HG02943 (cell line): ENCODE measurements around the gene BRCC3.
"Not testable (repeated sequence)": the region's sequence is repeated elsewhere in the genome, so short reads cannot be mapped to it uniquely, and the experiment has no call there.

Experiments
- ATAC-seq: cut with Tn5 transposase; IDR thresholded peaks from one replicate; pipeline ENCODE4 v1.9.1; 2021; ENCODE audit warnings: mild to moderate bottlenecking, low read depth, moderate library complexity; ENCODE audit not compliant: unreplicated experiment

BRCC3 gene

DNA sequence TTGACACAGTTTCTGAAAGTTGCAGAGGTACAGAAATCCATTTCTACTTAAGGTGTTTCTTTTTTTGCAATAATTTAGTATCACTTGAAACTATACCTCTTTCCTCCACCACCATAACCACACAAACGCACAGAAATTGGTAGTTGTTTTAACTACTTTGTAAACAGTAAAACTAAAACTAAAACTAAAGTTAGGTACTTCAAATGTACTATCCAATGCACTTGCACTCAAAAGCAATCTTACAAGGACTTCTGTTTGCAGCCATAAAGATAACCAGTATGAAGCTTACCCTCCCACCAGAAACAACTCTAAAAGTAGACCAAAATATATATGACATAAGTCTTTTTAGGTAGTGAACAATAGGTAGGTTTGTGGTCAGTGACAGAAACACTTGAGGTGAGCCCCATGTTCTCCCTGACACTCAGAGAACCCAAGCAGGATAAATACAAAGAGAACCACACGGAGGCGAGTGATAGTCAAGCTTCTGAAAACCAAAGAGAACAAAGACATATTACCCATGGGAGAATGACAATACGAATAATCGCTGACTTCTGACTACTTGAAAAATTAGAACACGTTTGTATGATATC is 72.7 kb downstream of the BRCC3 start:
- ATAC-seq = no peak

DNA sequence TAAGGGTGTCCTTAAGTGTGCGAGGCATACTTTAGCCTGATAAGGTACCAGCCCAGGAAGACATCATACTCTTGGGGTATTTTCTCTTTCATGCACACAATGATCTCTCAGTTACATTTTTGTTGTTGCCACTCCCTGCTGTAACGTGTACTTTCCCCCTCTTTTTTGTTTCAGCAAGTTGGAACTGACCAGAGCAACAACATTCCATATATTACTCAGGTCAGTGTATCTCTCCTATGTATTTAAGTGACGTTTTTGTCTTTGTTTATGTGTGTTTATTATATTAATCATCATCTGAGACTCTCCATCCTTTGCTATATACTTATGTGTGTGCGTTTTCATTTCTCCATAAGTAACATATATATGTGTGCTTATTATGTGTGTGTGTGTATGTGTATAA is 73.6 kb downstream of the BRCC3 start:
- ATAC-seq = no peak

DNA sequence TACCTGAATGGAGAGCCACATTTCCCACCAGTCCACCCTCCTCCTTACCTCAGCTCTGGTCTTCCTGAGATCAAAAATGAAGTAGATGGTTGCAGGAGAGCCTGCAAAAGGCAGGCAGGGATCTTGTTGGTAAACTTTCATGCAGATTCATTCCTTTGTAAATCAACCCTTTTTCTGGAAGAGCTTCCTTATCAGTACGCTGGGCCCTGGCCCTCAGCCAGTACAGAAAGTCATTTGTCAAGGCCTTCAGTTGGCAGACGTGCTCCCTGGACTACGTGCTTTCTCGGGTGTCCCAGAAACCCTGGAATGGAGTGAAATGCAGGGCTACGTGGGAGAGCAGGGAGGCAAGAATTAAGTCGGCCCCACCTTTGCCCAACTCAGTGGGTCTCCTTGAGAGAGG is 76.3 kb downstream of the BRCC3 start:
- not testable (repeated sequence) for ATAC-seq

DNA sequence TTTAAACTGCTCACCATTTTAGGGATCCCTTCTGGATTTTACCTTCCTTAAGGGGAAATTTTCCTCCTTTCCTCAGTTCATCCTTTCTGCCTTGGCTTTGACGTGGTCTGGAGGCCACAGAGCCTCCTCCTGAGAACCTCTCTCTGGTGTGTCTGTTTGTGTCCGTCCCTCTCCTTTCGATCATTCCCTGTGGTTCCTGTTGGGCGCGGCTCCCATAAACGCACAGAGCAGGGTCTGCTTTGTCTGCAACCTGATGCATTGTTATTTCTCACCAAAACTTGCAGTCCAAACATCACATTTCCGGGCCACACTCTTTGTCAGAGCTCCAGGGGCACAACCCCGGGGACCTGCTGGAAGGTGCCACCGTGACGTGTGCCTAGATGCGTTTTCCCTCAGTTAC is 76.9 kb downstream of the BRCC3 start:
- ATAC-seq = not testable (repeated sequence)

DNA sequence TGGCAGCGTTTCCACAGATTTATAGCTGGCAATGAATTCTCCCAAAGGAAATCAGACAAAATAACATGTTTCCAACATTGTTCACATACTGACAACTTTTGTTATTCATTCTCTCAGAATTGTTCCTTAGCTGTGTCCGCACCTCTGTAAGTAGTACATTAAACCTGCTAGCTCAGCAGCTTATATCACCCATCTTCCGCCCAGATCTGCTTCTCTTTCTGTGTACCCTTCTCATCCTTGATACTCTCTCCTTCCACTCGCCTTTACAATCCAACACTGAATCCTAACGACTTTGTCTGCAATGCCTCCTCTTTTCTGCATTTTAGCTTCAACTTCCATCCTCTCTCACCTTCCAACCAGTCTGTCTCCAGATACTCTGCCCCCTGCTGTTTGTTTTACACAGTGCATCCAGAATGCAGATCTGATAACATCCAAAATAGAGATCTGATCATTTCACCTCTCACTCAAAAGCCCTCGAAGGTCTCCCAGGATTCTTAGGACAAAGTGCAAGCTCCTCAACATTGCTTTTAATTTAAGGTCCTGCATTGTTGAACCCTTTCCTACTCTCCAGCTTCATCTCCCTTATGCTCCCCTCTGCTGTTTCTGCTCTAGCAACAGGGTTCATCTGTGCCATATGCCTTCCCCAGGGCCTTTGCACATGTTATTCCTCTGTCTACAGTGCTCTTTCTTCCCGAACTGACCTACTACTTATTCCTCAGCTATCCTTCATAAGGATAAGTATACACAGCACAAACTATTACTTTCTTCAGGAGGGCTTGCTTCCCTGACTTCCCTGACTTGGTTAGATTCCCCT is 77.6 kb downstream of the BRCC3 start:
- no peak for ATAC-seq

DNA sequence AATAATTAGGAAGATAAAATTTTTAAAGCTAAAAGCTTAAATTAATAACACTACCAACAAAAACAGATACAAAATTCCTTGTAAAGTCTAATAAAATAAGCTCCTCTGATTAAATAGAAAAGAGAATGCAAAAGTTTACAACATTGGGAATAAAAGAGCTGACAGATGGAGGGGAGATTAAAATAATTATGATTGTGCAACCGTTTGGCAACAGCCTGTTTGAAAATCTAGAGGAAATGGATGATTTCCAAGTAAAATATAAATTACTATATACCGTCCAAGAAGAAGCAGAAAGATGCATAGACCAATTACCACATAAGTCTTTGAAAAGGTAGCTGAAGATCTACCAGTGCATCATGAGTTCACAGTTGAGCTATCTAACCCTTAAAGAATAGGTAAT is 98.6 kb downstream of the BRCC3 start:
- ATAC-seq = no peak
